Activated CD8-positive, alpha-beta memory T cell treated with anti-CD3 and anti-CD28 coated beads for 4 hours (primary cell): ENCODE data around the gene EFL1.
"Not testable (repeated sequence)": the region's sequence is repeated elsewhere in the genome, so short reads cannot be mapped to it uniquely, and the experiment has no call there.

Experiments
- DNase-seq, 2 donors: peaks; one replicate each; pipeline ENCODE4 v3.0.0-alpha.2; 2020; ENCODE audit warnings: low read depth in 2 of 2

Gene EFL1

DNA sequence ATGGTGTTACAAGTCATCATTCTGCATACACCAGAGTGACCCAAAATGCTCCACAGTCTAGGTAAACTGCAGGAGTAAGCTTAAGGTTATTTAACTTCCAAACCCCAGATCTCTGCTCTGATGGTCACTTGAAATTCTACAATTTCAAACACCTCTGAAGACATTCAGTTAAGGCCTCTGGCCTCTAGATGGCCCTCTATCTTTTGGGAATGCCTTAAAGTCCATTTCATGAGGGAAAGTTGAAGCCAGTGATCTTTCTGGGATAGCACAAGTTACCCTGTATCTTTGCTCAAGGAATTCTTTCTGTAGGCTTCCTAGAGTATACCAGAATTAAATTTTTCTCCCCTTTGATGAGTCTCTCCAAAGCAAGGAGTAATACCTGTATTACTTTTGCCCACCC lies 18.7 kb upstream of the EFL1 start:
- DNase-seq: not testable (repeated sequence)

GRCh38 chr15:82275410-82275809 lies 12.9 kb upstream of the EFL1 start:
- DNase-seq: no peak

DNA sequence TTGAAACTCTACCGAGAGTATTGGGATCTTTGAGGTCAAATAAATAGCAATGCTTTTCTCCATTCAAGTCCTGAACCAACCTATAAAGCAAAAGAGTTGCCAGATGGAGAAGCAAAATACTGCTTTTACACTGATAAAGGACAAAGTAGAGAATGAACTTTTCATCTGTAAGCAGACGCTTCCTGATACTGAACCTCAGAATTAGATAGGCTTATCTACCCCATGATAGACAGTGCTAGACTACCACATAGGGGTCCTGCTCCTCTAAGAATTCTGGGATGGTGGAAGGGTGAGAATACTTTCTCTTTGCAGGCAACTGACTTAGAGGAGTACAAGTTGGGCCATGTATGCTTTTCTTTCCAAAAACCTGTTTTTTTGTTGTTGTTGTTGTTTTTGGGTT lies 9.6 kb upstream of the EFL1 start:
- DNase-seq: no peak

- DNase-seq: not testable (repeated sequence)
These were observed 5.9 kb upstream of the EFL1 start for GRCh38 chr15:82268454-82268853.

- DNase-seq: not testable (repeated sequence)
These were observed 4.6 kb upstream of the EFL1 start for GRCh38 chr15:82267137-82267536.

DNA sequence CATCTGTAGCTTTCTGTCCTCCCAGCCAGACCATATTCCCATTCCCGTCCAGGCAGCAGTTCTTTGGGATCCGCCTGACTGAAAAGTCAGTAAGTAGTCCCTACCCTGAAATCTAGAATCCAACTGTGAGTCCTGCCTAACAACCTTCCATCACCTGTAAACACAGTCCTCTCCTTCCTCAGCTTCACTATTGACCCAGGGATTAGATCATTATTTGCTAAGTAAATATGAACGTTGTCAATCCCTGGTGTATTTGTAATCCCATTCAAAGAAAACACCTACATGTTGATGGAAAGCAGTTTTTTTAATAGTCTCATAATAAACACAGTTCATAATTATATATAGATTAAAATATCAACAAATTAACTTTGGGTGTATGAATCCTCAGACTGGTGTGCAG lies 816 bp upstream of the EFL1 start:
- no peak for DNase-seq

DNA sequence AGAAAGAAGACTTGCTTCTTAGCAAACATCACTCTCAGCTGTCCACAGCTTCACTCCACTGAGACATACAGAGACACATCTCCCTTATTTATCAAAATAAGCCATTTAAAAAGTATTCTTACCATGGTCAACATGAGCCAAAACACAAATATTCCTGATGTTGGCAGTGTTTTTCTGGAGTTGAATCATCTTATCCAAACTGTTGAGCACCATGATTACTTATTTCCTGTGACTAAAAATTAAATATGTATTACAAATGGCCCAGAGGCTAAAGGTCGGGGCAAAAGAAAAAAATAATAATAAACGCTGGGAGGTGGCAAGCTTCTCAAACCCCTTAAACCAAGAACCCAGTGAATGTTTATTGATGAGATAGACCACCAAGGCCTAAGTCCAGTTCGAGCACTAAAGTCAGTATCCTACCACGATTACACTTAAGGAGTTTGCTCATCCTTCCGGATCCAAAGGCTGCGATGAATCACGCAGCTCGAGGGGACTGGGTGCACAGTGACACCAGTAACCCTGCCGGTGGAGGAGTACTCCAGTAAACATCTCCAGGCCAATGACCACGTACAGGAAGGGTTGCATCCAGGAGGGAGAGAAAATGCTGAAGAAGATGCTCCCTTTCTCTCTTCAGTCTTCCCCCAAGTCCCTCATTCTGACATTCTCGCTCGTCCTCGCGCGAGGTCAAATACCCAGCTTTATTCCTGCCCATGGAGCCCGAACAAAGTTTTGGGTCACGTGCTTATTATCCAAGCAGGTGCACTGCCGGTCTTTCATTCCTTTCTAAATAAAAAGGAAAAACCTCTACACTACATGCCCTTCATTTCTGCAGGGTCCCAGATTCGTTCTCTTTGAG lies 740 bp downstream of the EFL1 start:
- not testable (repeated sequence) for DNase-seq

DNA sequence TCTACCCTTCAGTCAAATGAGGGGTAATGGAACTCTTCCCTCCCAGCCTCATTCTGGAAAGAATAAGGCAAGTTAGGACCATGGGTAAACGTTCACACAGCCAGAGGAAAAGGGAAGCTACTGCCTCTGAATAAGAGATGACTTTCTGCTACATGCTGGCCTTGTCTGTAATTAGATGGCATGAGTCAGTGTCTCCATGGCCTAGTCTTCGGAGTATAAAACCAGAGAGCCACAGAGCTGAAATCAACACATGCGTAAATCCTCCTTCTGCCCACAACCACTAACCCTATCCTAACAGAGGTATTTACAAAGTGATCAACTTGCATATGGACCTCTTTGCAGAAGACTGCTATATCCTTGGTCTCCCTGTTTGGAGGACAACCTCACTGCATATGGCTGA lies 14.3 kb downstream of the EFL1 start:
- not testable (repeated sequence) for DNase-seq

DNA sequence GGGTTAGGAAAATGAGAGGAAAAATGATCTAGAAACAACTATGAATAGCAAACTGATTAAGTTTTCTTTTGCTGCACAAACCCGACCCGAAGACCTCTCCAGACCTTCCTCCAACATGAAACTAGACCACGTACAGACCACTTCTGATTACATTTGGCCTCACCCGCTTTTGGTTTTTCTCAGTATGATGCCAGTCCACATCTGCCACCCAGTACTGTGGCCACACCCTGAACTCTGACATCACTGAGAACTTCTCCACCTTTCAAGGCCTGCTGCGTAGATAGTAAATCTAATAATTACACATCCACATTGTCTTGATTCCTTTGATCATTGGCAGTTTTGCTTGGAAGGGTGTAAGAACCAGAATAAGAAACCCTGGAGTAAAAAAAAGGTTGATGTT lies 16.6 kb downstream of the EFL1 start:
- not testable (repeated sequence) for DNase-seq

DNA sequence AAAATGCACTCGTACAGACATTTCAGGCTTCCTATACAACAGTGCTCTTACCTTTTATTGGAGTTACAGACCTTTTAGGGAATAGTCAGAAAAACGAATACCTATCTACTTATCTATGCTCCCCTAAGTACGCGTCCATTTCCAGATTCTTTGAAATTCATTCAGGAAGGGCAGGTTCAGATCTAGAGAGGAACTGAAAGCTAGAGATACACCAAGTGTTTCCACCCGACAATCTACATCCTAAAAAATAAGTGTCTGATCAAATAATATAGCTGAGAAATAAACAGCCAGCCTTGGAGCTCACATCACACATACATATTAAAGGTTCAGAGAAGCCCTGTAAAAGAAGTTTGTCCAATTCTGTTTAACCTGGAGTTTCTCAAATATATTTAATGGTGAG lies 18.9 kb downstream of the EFL1 start:
- DNase-seq: not testable (repeated sequence)

DNA sequence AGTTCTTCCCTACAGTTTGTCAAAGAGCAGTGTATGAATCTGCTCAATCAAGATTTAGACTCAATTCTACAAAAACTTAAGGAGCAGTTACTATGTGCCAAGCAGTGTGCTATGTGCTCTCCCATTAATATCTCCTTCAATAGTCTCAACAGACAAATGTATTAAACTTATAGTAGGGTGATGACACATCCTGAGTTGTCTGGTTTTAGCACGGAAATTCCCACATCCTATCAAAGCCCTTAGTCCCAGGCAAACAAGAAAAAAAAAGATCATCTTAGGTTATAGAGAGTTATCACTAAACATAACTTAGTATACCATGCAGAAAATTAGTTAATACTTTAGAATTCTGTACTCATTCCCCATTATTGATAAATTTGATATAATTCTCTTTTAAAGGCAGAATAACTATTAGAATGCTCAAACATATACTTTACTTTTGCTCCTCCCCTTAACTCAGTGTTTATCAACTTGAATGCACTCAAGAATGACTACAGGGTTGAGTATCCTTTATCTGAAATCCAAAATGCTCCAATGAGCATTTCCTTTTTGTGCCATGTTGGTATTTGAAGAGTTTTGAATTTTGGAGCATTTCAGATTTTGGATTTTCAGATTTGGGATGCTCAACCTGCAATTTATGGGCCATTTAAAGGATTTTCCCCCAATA lies 20.6 kb downstream of the EFL1 start:
- not testable (repeated sequence) for DNase-seq

DNA sequence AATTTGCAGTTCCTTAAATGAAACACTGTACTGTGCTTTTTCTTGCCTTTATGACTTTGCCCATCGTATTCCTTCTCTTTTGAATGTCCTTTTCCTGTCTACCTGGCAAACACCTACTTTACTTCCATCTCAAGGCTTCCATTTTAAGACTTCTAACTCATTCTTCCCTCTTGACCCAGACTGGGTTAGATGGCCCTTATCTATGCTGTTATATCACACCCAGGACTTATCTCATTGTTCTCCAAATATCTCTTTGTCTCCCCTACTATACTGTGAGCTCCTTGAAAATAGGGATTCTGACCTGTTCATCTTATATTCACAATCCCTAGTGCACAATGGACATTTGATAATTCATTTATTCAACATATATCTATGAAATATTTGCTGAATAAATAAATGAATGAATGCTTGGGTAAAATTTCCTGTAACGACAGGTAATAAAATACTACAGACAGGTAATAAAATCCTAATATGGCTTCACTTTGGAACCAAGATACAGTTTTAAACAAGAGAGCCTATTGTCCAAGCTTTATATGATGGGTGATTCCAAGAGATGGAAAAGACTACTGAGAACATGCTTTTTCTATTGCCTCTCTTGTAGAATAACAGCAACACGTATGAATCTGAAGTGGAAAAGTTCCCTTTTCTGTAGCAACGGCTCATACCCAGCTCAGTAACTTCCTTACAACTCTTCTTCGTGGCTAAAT lies 22.7 kb downstream of the EFL1 start:
- no peak for DNase-seq

GRCh38 chr15:82237944-82238534 lies 24.5 kb downstream of the EFL1 start:
- DNase-seq: not testable (repeated sequence)

- no peak for DNase-seq
These were observed 30.7 kb downstream of the EFL1 start for GRCh38 chr15:82231842-82232241.

DNA sequence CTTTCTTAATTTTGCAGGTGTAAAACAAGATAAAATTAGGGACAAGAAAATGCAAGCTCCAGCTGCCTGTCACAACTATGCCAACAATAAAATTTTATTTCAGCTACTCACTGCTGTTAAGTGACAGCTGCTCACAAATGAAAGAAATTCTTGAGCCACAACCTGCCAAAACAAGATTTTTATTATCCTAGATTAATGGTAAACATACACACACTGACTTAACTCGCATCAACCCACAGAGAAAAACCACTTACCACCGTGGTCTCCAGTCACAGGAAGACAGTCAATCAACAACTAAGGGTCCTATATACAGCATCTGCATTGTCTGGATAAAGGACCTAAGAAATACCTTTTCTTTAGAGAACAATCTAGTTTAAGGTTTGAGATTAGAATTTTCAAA lies 31.3 kb downstream of the EFL1 start:
- DNase-seq: no peak

DNA sequence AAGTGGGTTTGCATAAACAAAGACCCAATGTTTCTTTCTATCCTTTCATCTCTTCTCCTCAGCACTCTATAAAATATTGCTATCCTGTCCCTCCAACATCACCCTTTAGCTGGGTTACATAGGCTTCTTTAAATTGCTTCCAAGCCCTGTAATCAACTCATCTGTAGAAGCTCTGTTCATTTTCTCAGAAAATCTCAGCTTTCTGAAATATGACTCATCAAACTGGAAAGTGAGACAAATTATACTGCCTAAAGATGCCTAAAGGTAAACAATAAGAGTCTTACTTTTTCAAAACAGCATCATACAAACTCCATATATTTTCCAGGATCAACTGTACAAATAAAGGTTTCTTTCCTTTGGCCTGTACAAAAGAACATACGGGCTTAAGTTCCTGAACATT lies 33.8 kb downstream of the EFL1 start:
- DNase-seq: no peak

DNA sequence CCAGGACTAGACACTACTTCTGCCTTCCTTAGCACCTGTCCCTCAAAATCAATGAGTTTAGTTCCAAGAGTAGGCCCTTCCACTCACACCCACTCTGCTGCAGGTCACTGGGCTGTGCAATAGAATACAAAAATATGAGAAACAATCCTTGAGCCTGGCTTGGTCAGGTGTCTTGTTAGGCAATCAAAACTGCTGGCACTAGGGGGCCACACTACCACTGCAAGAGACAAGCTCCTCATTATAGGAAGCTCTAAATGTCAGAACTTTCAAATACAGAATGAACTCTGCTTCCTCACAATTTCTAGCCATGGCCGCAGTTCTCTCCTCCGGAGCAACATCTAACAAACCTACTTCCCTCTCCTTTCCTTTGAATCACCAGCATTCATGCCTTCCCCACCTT lies 41.0 kb downstream of the EFL1 start:
- not testable (repeated sequence) for DNase-seq

DNA sequence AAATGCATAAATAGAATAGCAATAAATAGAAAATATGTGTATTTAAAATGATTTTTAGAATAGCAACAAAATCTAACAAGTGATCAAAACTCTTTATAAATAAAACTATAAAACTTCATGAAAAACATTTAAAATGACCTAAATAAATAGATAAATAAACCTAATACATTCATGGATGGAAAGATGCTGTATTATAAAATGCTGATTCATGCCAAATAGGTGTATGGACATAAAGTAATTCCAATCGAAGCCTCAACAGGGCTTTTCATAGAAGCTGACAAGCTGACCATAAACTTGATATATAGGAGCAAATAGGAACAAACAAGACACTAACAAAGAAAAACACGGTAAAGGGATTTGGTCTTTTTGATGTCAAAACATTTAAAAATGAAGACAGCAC lies 46.4 kb downstream of the EFL1 start:
- not testable (repeated sequence) for DNase-seq

DNA sequence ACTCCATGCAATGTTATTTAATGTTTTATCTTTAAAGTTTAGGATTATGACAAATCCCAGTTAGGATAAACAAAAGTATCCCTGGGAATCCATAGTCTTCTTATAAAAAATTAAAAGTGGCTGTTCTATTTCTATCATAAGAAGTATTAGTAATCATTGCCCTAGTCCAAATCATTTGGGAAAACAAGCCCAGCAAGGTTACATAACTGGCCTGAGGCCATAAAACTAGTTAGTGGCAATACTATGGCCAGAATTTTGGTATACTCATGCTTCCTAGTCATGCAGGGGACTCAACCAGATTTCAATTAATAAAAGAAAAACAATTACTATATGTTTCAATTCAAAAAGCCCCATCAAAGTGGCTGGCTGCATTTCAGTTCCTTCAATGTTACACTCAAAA lies 50.3 kb downstream of the EFL1 start:
- DNase-seq: not testable (repeated sequence)

DNA sequence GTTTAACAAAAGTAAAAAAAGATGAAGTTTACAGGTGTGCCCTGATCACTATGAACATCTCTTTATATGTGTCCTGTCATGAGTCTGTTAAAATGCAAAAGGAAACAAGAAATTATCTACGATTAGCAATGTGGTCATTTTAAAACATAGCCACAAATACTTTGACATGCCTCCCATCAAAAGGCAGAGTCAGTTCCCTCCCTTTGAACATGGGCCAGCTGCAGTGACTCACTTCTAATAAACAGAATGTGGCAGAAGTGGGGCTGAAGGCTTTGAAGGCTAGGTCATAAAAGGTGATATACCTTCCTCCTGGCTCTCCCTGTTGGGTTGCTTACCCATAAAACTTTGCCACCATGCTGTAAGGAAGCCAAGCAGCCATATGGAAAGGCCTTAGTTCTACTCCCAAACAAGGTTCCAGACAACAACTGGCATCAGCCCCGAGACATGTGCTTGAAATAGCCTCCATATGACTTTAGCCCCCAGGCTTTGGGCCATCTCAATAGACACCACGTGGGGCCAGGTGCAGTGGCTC lies 52.4 kb downstream of the EFL1 start:
- not testable (repeated sequence) for DNase-seq

DNA sequence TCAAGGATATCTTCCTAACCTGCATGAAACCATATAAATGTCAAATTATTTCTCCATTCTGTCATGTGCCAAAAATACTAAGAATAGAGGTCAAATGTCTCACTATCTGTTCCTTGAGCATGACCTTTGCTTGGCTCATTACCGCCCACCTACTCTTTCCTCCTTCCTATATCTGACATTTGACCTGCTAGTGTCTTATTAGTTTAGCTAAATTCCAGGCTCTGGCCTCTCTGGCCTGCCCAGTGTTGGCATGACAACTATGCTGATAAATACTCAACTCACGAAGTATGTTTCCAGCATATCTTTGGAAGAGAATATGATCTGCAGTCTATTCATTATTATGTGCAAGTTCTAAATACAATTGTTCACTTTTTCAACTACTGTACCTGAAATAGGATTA lies 58.0 kb downstream of the EFL1 start:
- not testable (repeated sequence) for DNase-seq
